ENCODE data around the gene SPACDR. TPM values are rescaled to one million over a fixed set of nuclear protein-coding genes. Genes with fewer than 3 reads are reported as not detected.

Gene SPACDR
- 1 to 10 TPM in 3 of 6 experiments, under 1 TPM in 3; 0.66 to 1.6 (median 1.0) TPM for total RNA-seq (2021; fragmentation: NEBNext Ultra II Directional; extraction: Animal tissue kit (Norgen Biotek cat#: 25700))
- long read RNA-seq = 0 reads

GRCh38 chr7:100464210-100464660, at the start of gene SPACDR:
Gene SPACDR (minus strand): TSS chr7:100464260. CDS start chr7:100464025, 235 bp downstream.
- Mint-ChIP-seq H3K36me3 (ENCODE audit: low read depth) (peaks cover 17% of the 10 kb centered on the region; the same call in 1 of the 2 replicates), H3K4me3 (no peak within 1 kb of the TSS), H3K4me1 (ENCODE audit: low read depth) (peaks cover 24% of the 10 kb centered on the region), H3K27ac (peak within 1 kb of the TSS; percentile 57), H3K27me3 (ENCODE audit: insufficient read depth) (peaks cover 1% of the 10 kb centered on the region; the same call in 1 of the 2 replicates), H3K9me3 (no peaks in the 10 kb centered on the region)
- no peak for TF ChIP-seq CTCF (IDR thresholded peaks at IDR 0.05)
- peak; percentile 28 for DNase-seq

GRCh38 chr7:100513212-100513810, 49.3 kb upstream of the SPACDR start:
- TF ChIP-seq CTCF (IDR thresholded peaks at IDR 0.05) = no peak
- Mint-ChIP-seq H3K4me1 (ENCODE audit: low read depth) (peaks cover 26% of the 10 kb centered on the region), H3K4me3 (no peak overlapping the region), H3K27me3 (ENCODE audit: insufficient read depth) (peaks cover 5% of the 10 kb centered on the region), H3K9me3 (no peaks in the 10 kb centered on the region), H3K36me3 (ENCODE audit: low read depth) (no peaks in the 10 kb centered on the region), H3K27ac (no peak overlapping the region)
- no peak for DNase-seq

DNA sequence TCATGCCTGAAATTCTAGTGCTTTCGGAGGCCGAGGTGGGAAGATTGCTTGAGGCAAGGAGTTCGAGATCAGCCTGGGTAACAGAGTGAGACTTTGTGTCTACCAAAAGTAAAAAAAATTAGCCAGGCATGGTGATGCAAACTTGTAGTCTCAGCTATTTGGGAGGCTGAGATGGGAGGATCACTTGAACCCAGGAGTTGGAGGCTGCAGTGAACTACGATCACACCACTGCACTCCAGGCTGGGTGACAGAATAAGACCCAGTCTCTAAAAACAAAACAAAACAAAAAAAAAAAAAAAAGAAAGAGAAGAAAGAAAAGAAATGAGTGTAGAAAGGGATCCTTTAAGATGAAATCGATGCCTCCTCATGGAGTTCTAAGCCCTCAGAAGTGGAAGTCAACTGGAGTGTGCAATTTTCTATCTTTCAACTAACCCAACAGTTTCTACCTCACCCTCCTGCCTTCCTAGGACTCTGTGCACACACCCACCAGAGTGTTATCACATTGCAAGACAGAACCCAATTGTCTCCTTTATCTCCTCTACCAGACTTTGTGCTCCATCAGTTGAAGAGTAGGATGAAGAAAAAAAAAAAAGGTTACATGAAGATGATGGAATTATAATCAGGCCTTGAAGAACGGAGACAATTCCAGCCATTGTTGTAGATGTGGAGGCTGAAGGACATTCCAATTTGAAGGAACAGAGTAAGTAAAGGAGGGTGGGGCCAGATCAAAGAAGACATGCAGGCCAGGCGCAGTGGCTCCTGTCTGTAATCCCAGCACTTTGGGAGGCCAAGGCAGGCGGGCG, 46.6 kb upstream of the SPACDR start:
- Mint-ChIP-seq H3K4me1 (ENCODE audit: low read depth) (peaks cover 17% of the 10 kb centered on the region), H3K36me3 (ENCODE audit: low read depth) (no peaks in the 10 kb centered on the region), H3K27me3 (ENCODE audit: insufficient read depth) (peaks cover 5% of the 10 kb centered on the region), H3K9me3 (no peaks in the 10 kb centered on the region), H3K4me3 (no peak overlapping the region), H3K27ac (no peak overlapping the region)
- DNase-seq = no peak
- TF ChIP-seq CTCF (IDR thresholded peaks at IDR 0.05) = no peak

GRCh38 chr7:100509231-100509630, 45.2 kb upstream of the SPACDR start:
- no peaks in the 10 kb centered on the region for H3K9me3 Mint-ChIP-seq
- H3K4me1 Mint-ChIP-seq (ENCODE audit: low read depth) = peaks cover 9% of the 10 kb centered on the region
- no peak for TF ChIP-seq CTCF (IDR thresholded peaks at IDR 0.05)
- H3K4me3 Mint-ChIP-seq = no peak overlapping the region
- peak overlapping the region; percentile 69 for H3K27ac Mint-ChIP-seq
- peaks cover 5% of the 10 kb centered on the region for H3K27me3 Mint-ChIP-seq (ENCODE audit: insufficient read depth)
- peak; percentile 35 for DNase-seq
- H3K36me3 Mint-ChIP-seq (ENCODE audit: low read depth) = no peaks in the 10 kb centered on the region

GRCh38 chr7:100506356-100506923, 42.4 kb upstream of the SPACDR start:
- no peak for TF ChIP-seq CTCF (IDR thresholded peaks at IDR 0.05)
- DNase-seq = no peak
- Mint-ChIP-seq H3K27ac (no peak overlapping the region), H3K36me3 (ENCODE audit: low read depth) (no peaks in the 10 kb centered on the region), H3K9me3 (no peaks in the 10 kb centered on the region), H3K27me3 (ENCODE audit: insufficient read depth) (peaks cover 2% of the 10 kb centered on the region), H3K4me3 (no peak overlapping the region), H3K4me1 (ENCODE audit: low read depth) (peaks cover 33% of the 10 kb centered on the region)
